HCT116 (cell line): ENCODE measurements around the gene SLIT1.

Experiments used
- CBX3 ChIP-seq: IDR thresholded peaks from 2 replicates; pipeline ENCODE4 v1.6.1; 2012; ENCODE audit warnings: low read depth
- CEBPB ChIP-seq: IDR thresholded peaks from 2 replicates; pipeline ENCODE4 v1.6.1; 2012; ENCODE audit warnings: low read depth
- EZH2 ChIP-seq: fragments of 200-600 bp; sonication (generic); IDR thresholded peaks from 2 replicates; pipeline ENCODE4 v1.6.1; 2017; ENCODE audit warnings: antibody characterized with exemption, mixed run types
- SRF ChIP-seq: IDR thresholded peaks from 2 replicates; pipeline ENCODE4 v1.6.1; 2012; ENCODE audit warnings: low read depth
- TF ChIP-seq, protein P1 (sequence below), 3 experiments: fragments of 200-600 bp in 1 of 3; sonication (generic) in 1 of 3; IDR thresholded peaks in 2 of 3; conservative IDR thresholded peaks in 1 of 3; 2 replicates each; pipeline ENCODE4 v1.5.1; 2012 to 2017; ENCODE audit warnings: low read depth in 2 of 3, low read length in 2 of 3, antibody characterized with exemption in 1 of 3, borderline replicate concordance in 1 of 3, control low read depth in 1 of 3, mild to moderate bottlenecking in 1 of 3, mixed read lengths in 1 of 3, mixed run types in 1 of 3, moderate library complexity in 1 of 3; ENCODE audit not compliant: insufficient read depth in 1 of 3

DNA sequence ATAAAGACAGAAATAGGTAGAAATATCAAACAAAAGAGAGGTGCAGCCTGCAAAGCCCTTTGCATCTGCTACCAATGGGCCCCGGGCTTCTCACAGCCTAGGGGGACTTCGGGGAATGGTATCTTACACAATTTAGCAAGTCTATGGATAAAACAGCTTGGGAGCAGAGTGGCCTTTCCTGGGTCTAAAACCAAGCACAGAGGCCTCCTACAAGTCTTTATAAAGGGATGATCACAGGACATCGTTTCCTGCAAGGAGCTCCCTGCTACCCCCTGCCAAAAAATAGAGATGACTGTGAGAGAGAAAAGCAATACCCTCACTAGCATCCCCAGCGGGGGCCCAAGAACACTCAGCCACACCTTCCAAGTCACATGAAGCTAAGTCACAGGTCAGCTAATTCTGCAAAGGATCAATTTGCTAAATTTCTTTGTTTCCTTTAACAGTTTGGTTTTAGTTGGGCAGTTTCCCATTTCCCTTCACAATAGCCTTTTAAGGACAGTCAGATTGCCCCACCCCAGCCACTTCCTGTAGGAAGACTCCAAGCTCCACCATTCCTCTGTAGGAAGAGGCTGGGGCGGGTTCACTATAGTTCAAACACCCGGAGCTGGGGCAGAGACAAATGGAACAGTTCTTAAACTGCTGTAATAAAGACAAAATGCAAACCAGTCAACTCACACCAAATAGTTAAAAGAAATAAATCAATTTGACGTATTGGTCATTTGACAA lies 105.5 kb downstream of the SLIT1 start:
- TF ChIP-seq EZH2 (no peak), SRF (no peak), CEBPB (no peak), CBX3 (no peak)
- TF ChIP-seq, protein P1, sequence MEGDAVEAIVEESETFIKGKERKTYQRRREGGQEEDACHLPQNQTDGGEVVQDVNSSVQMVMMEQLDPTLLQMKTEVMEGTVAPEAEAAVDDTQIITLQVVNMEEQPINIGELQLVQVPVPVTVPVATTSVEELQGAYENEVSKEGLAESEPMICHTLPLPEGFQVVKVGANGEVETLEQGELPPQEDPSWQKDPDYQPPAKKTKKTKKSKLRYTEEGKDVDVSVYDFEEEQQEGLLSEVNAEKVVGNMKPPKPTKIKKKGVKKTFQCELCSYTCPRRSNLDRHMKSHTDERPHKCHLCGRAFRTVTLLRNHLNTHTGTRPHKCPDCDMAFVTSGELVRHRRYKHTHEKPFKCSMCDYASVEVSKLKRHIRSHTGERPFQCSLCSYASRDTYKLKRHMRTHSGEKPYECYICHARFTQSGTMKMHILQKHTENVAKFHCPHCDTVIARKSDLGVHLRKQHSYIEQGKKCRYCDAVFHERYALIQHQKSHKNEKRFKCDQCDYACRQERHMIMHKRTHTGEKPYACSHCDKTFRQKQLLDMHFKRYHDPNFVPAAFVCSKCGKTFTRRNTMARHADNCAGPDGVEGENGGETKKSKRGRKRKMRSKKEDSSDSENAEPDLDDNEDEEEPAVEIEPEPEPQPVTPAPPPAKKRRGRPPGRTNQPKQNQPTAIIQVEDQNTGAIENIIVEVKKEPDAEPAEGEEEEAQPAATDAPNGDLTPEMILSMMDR (IDR thresholded peaks at IDR 0.05 in 2 of 3, conservative IDR thresholded peaks at IDR 0.05 in 1 of 3; ENCODE audit: borderline replicate concordance in 1 of 3, insufficient read depth in 1 of 3, low read depth in 2 of 3, low read length in 2 of 3), result no peak
